Panc1 (cell line): ENCODE results near the gene FAM193A.
"Not testable (repeated sequence)": the region's sequence is repeated elsewhere in the genome, so short reads cannot be mapped to it uniquely, and the experiment has no call there.

Experiments
- POLR2AphosphoS5 ChIP-seq: IDR thresholded peaks from 2 replicates; pipeline ENCODE4 v1.6.1; 2012; ENCODE audit warnings: mild to moderate bottlenecking, low read depth, low read length, moderate library complexity
- REST ChIP-seq, 2 experiments: IDR thresholded peaks; 2 replicates each; pipeline ENCODE4 v1.6.1; 2011 to 2012; ENCODE audit warnings: low read depth in 2 of 2, control low read depth in 1 of 2, low read length in 1 of 2, mild to moderate bottlenecking in 1 of 2, moderate library complexity in 1 of 2; ENCODE audit not compliant: insufficient read depth in 1 of 2
- SIN3A ChIP-seq: IDR thresholded peaks from 2 replicates; pipeline ENCODE4 v1.6.1; 2012; ENCODE audit warnings: low read depth, mild to moderate bottlenecking, low read length, moderate library complexity, borderline replicate concordance; ENCODE audit not compliant: insufficient read depth
- TF ChIP-seq, protein P1 (sequence below): fragments of 450-650 bp; IDR thresholded peaks from 2 replicates; pipeline ENCODE4 v1.5.1; 2017; ENCODE audit warnings: mild to moderate bottlenecking

DNA sequence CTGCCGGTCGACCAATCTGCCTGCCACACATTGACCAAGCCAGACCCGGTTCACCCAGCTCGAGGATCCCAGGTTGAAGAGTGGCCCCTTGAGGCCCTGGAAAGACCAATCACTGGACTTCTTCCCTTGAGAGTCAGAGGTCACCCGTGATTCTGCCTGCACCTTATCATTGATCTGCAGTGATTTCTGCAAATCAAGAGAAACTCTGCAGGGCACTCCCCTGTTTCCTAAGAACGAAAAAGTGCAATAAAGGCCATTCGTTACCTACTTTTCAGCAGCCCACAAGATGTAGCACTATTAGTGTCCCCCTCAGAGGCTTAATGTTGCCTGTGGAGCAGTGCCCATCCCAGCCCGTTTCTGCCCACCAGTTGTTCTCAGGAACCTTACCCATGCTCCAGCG lies 22.3 kb upstream of the FAM193A start:
- TF ChIP-seq POLR2AphosphoS5; REST (IDR thresholded peaks at IDR 0.05; ENCODE audit: insufficient read depth in 1 of 2, low read depth in 2 of 2, low read length in 1 of 2); SIN3A: not testable (repeated sequence)
- TF ChIP-seq, protein P1, sequence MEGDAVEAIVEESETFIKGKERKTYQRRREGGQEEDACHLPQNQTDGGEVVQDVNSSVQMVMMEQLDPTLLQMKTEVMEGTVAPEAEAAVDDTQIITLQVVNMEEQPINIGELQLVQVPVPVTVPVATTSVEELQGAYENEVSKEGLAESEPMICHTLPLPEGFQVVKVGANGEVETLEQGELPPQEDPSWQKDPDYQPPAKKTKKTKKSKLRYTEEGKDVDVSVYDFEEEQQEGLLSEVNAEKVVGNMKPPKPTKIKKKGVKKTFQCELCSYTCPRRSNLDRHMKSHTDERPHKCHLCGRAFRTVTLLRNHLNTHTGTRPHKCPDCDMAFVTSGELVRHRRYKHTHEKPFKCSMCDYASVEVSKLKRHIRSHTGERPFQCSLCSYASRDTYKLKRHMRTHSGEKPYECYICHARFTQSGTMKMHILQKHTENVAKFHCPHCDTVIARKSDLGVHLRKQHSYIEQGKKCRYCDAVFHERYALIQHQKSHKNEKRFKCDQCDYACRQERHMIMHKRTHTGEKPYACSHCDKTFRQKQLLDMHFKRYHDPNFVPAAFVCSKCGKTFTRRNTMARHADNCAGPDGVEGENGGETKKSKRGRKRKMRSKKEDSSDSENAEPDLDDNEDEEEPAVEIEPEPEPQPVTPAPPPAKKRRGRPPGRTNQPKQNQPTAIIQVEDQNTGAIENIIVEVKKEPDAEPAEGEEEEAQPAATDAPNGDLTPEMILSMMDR, result not testable (repeated sequence)
